Muscle layer of duodenum (tissue), 2 donors: Measurements from ENCODE around the gene ABCF3.

Source experiments
- H3K27ac ChIP-seq: one replicate; pipeline ENCODE4 v1.7.0; 2013; ENCODE audit warnings: mild to moderate bottlenecking, low read length
- H3K27me3 ChIP-seq: one replicate; pipeline ENCODE4 v1.7.0; 2013; ENCODE audit warnings: low read depth, mild to moderate bottlenecking, control low read depth, low read length
- H3K36me3 ChIP-seq, 2 donors: one replicate each; pipeline ENCODE4 v1.7.0; 2013; ENCODE audit warnings: low read length in 2 of 2, control low read depth in 1 of 2, mild to moderate bottlenecking in 1 of 2; ENCODE audit not compliant: insufficient read depth in 2 of 2, control insufficient read depth in 1 of 2
- H3K4me1 ChIP-seq, 2 donors: one replicate each; pipeline ENCODE4 v1.7.0; 2013; ENCODE audit warnings: low read length in 2 of 2, mild to moderate bottlenecking in 2 of 2, control low read depth in 1 of 2, moderate library complexity in 1 of 2; ENCODE audit not compliant: insufficient read depth in 2 of 2, control insufficient read depth in 1 of 2
- H3K4me3 ChIP-seq, 2 donors: one replicate each; pipeline ENCODE4 v1.7.0; 2013; ENCODE audit warnings: low read length in 2 of 2, low read depth in 1 of 2, mild to moderate bottlenecking in 1 of 2
- H3K9me3 ChIP-seq, 2 donors: one replicate each; pipeline ENCODE4 v1.7.0; 2013; ENCODE audit warnings: low read length in 2 of 2, control low read depth in 1 of 2, mild to moderate bottlenecking in 1 of 2; ENCODE audit not compliant: control insufficient read depth in 1 of 2
- donor health status: healthy.

Gene ABCF3

DNA sequence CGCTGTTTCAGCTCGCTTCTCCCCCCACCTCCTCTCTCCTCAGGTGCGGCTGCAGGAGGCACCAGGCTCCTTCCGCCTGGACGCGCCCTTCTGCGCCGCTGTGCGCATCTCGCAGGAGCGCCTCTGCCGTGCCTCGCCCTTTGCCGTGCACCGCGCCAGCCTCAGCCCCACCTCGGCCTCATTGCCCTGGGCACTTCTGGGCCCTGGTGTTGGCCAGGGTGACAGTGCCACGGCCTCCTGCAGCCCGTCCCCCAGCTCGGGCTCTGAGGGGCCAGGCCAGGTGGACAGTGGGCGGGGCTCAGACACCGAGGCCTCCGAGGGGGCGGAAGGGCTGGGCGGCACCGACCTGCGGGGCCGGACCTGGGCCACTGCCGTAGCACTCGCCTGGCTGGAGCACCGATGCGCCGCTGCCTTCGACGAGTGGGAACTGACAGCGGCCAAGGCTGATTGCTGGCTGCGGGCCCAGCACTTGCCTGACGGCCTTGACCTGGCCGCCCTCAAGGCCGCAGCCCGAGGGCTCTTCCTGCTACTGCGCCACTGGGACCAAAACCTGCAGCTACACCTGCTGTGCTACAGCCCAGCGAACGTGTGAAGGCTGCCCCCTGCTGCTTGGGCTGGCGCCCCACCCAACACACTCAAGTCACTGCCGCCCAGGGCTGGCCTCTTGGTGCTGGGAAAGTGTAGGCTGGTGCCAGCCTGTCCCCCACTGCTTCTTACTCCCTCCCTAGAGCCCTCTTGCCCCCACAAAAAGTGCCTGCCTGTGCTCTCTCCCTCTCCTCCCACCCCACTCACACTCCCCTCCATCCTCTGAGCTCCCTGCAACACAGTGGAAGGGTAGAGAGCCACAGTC, 55.7 kb downstream of the ABCF3 start:
- peaks cover 24 to 40% of the 10 kb centered on the region in 2 donors for H3K36me3 ChIP-seq
- H3K27me3 ChIP-seq: no peaks in the 10 kb centered on the region
- H3K4me1 ChIP-seq: peaks cover 0 to 5% of the 10 kb centered on the region in 2 donors
- no peak overlapping the region for H3K4me3 ChIP-seq
- no peak overlapping the region for H3K27ac ChIP-seq
- H3K9me3 ChIP-seq: no peaks in the 10 kb centered on the region

- Histone ChIP-seq H3K9me3 (no peaks in the 10 kb centered on the region), H3K27me3 (no peaks in the 10 kb centered on the region), H3K36me3 (peaks cover 24 to 40% of the 10 kb centered on the region in 2 donors), H3K27ac (no peak overlapping the region), H3K4me1 (peaks cover 0 to 6% of the 10 kb centered on the region in 2 donors), H3K4me3 (no peak overlapping the region)
Measured at GRCh38 chr3:184242297-184242685, 56.3 kb downstream of the ABCF3 start.
